K562 (cell line): Measurements from ENCODE around the gene GPR35. TPM values are rescaled to one million over a fixed set of nuclear protein-coding genes. Genes with fewer than 3 reads are reported as not detected.

Source experiments
- ATAC-seq: fragments of 200-7000 bp; cut with Tn5 transposase; 3 replicates; pipeline ENCODE4 v1.9.1; 2020; ENCODE audit warnings: moderate library complexity
- BruUV-seq: library from RNA; stranded (reverse); fragments of 400-500 nt; replicated peaks from 2 replicates; lab custom pipeline; 2021; lab: Mats Ljungman, UMichigan
- CTCF ChIA-PET: fragments of 300-600 bp; formaldehyde crosslinking; extraction: SDS; loops from one replicate; lab custom pipeline; 2021; ENCODE audit warnings: low intra/inter-chr PET ratio; lab: Yijun Ruan, JAX
- POLR2A ChIA-PET: fragments of 300-600, 350-650 bp; sonication (Branson Sonifier 250); formaldehyde crosslinking; extraction: SDS; loops from one replicate; lab custom pipeline; 2021; ENCODE audit warnings: antibody characterized with exemption, inconsistent platforms; lab: Yijun Ruan, JAX
- DNase-seq, 4 experiments: peaks; one replicate each; pipeline versions ENCODE4 v3.0.0 to v3.0.0-alpha.2; 2011 to 2018; ENCODE audit warnings: low spot score in 3 of 4, mixed read lengths in 3 of 4; ENCODE audit errors: extremely low read depth in 1 of 4
- FAIRE-seq: peaks from 2 replicates; lab custom pipeline; 2011; peaks lifted over from hg19 to GRCh38; lab: Jason Lieb, UNC
- H2AFZ ChIP-seq: 2 replicates; pipeline ENCODE4 v1.6.0; 2011; ENCODE audit warnings: low read depth, low read length, control low read depth, inconsistent platforms
- H3K27ac ChIP-seq: fragments of 200-600 bp; 3 replicates; pipeline ENCODE4 v1.8.0; 2011; ENCODE audit warnings: low read depth, mild to moderate bottlenecking, control low read depth, inconsistent platforms, low read length, moderate library complexity, mixed read lengths; ENCODE audit errors: extremely low read depth
- H3K27me3 ChIP-seq, 2 experiments: fragments of 300-600 bp in 1 of 2; 2 replicates in 1 of 2; 3 replicates in 1 of 2; pipeline versions ENCODE4 v1.6.0 to v1.8.0; 2011; ENCODE audit warnings: inconsistent platforms in 2 of 2, low read length in 2 of 2, mild to moderate bottlenecking in 1 of 2, mixed read lengths in 1 of 2, moderate library complexity in 1 of 2; ENCODE audit not compliant: control insufficient read depth in 2 of 2, insufficient read depth in 2 of 2
- H3K36me3 ChIP-seq: fragments of 300-600 bp; 3 replicates; pipeline ENCODE4 v1.8.0; 2011; ENCODE audit warnings: mild to moderate bottlenecking, low read length, inconsistent platforms; ENCODE audit not compliant: control insufficient read depth, insufficient read depth
- H3K4me1 ChIP-seq, 2 experiments: fragments of 200-600 bp in 1 of 2; replicated peaks in 1 of 2; 2 replicates in 1 of 2; 3 replicates in 1 of 2; pipeline versions ENCODE4 v1.5.1 to v1.8.0; 2011; ENCODE audit warnings: inconsistent platforms in 2 of 2, low read length in 2 of 2, mild to moderate bottlenecking in 1 of 2, mixed read lengths in 1 of 2, moderate library complexity in 1 of 2; ENCODE audit not compliant: control insufficient read depth in 2 of 2, insufficient read depth in 2 of 2
- H3K4me2 ChIP-seq: 2 replicates; pipeline ENCODE4 v1.6.1; 2011; ENCODE audit warnings: low read length, control low read depth, inconsistent platforms, mixed read lengths; ENCODE audit not compliant: insufficient read depth
- H3K4me3 ChIP-seq: fragments of 200-600 bp; sonication (generic), shearing (Covaris generic); 2 replicates; pipeline ENCODE4 v1.5.1; 2016; ENCODE audit warnings: control low read depth, inconsistent platforms
- H3K79me2 ChIP-seq: fragments of 200-600 bp; 3 replicates; pipeline ENCODE4 v1.8.0; 2011; ENCODE audit warnings: low read length, inconsistent platforms; ENCODE audit not compliant: control insufficient read depth, insufficient read depth
- H3K9ac ChIP-seq, 2 experiments: 2 replicates each; pipeline versions ENCODE4 v1.6.0 to v1.6.1; 2011; ENCODE audit warnings: low read depth in 2 of 2, low read length in 2 of 2, control low read depth in 1 of 2, inconsistent platforms in 1 of 2, mild to moderate bottlenecking in 1 of 2, mixed read lengths in 1 of 2; ENCODE audit not compliant: insufficient read depth in 1 of 2
- H3K9me1 ChIP-seq: one replicate; pipeline ENCODE4 v1.6.0; 2011; ENCODE audit warnings: inconsistent platforms, mild to moderate bottlenecking, low read length, moderate library complexity; ENCODE audit not compliant: control insufficient read depth, insufficient read depth
- H3K9me3 ChIP-seq: replicated peaks from 2 replicates; pipeline ENCODE4 v1.5.1; 2011; ENCODE audit warnings: low read depth, low read length, inconsistent platforms; ENCODE audit not compliant: control insufficient read depth, insufficient read depth
- H4K20me1 ChIP-seq: replicated peaks from 2 replicates; pipeline ENCODE4 v1.6.1; 2011; ENCODE audit warnings: low read length, inconsistent platforms, mixed read lengths; ENCODE audit not compliant: control insufficient read depth, insufficient read depth
- CAMTA2 ChIP-seq: fragments of 250-450 bp; sonication (Bioruptor Pico); conservative IDR thresholded peaks from 2 replicates; pipeline ENCODE4 v1.5.1; 2022
- CREB3 ChIP-seq: fragments of 450-650 bp; conservative IDR thresholded peaks from 2 replicates; pipeline ENCODE4 v1.6.1; 2016; ENCODE audit warnings: missing genetic modification characterization, low read depth, mild to moderate bottlenecking, missing compliant biosample characterization, moderate library complexity
- EP300 ChIP-seq: IDR thresholded peaks from 2 replicates; pipeline ENCODE4 v1.6.1; 2012; ENCODE audit warnings: low read length, improper control_type of control experiment
- POLR2G ChIP-seq: fragments of 200-400 bp; formaldehyde crosslinking; IDR thresholded peaks from 2 replicates; pipeline ENCODE4 v1.6.1; 2017; ENCODE audit warnings: low read depth, mild to moderate bottlenecking, antibody characterized with exemption, low read length, moderate library complexity
- PURB ChIP-seq: sonication (generic); formaldehyde crosslinking; IDR thresholded peaks from 2 replicates; pipeline ENCODE4 v1.9.0; 2021; ENCODE audit warnings: low read depth, mild to moderate bottlenecking, missing genetic modification reagents
- RFX5 ChIP-seq: IDR thresholded peaks from 2 replicates; pipeline ENCODE4 v1.6.1; 2011; ENCODE audit warnings: low read depth, mild to moderate bottlenecking, improper control_type of control experiment, low read length
- SMARCB1 ChIP-seq: IDR thresholded peaks from 2 replicates; pipeline ENCODE4 v1.6.1; 2011; ENCODE audit warnings: improper control_type of control experiment, low read depth; ENCODE audit not compliant: insufficient read length
- YY1 ChIP-seq, 3 experiments: IDR thresholded peaks; 2 replicates each; pipeline ENCODE4 v1.6.1; 2011; ENCODE audit warnings: low read length in 2 of 3, mild to moderate bottlenecking in 2 of 3, moderate library complexity in 2 of 3, borderline replicate concordance in 1 of 3, control low read depth in 1 of 3, low read depth in 1 of 3; ENCODE audit not compliant: insufficient read depth in 3 of 3, insufficient replicate concordance in 2 of 3, control insufficient read depth in 1 of 3, insufficient read length in 1 of 3; ENCODE audit errors: extremely low read depth in 1 of 3
- WGBS: fragments of 100-300 bp; shearing (Covaris generic); methylation state at CpG from one replicate; pipeline ENCODE4 v1.1.6; 2016; ENCODE audit warnings: low coverage, mixed read lengths; ENCODE audit not compliant: insufficient coverage; ENCODE audit errors: missing lambda C conversion rate; 5-methylcytosine and 5-hydroxymethylcytosine counted together
- in situ Hi-C: fragments of 300-500 bp; cut with MboI; formaldehyde crosslinking; loops from 4 replicates; pipeline ENCODE4 v1.15.0; 2018; ENCODE audit warnings: inconsistent platforms, mixed read lengths
- intact Hi-C: fragments of 100-400 bp; cut with micrococcal nuclease; formaldehyde crosslinking; loops from 2 replicates; pipeline ENCODE4 v1.14.2; 2022
- polyA plus RNA-seq, 8 experiments: library from polyadenylated mRNA; depleted of rRNA in 4 of 8; stranded (reverse) in 5 of 8; unstranded in 3 of 8; fragments of >200 nt; fragmentation: Nextera tagmentation in 2 of 8; fragmentation: Illumina TruSeq in 1 of 8; extraction: Ambion mirVana in 2 of 8; extraction: Trizol in 1 of 8; gene quantifications; 2 replicates each; pipeline versions ENCODE4 v1.2.1 to v1.2.3, GENCODE V29; 2011 to 2014; ENCODE audit warnings: inconsistent platforms in 1 of 8, missing spikeins in 1 of 8
- total RNA-seq, 7 experiments: library from RNA; depleted of rRNA in 6 of 7; stranded (reverse); fragments of >200 nt in 6 of 7; fragmentation: Illumina TruSeq in 2 of 7; extraction: Trizol in 2 of 7; gene quantifications; 2 replicates each; pipeline versions ENCODE4 v1.2.1 to v1.2.3, GENCODE V29; 2011 to 2021; ENCODE audit warnings: low replicate concordance in 1 of 7
- TF ChIP-seq, protein P1 (sequence below): fragments of 450-650 bp; formaldehyde crosslinking; IDR thresholded peaks from 2 replicates; pipeline ENCODE4 v1.4.0; 2020; ENCODE audit warnings: mild to moderate bottlenecking

The GPR35 gene
- total and polyA plus RNA-seq, 9 of the 15 experiments (the other 6 are each of a cell fraction or from before 2014, with no cell fraction given), result 0.04 to 0.50 (median 0.29) TPM; not detected in 3

DNA sequence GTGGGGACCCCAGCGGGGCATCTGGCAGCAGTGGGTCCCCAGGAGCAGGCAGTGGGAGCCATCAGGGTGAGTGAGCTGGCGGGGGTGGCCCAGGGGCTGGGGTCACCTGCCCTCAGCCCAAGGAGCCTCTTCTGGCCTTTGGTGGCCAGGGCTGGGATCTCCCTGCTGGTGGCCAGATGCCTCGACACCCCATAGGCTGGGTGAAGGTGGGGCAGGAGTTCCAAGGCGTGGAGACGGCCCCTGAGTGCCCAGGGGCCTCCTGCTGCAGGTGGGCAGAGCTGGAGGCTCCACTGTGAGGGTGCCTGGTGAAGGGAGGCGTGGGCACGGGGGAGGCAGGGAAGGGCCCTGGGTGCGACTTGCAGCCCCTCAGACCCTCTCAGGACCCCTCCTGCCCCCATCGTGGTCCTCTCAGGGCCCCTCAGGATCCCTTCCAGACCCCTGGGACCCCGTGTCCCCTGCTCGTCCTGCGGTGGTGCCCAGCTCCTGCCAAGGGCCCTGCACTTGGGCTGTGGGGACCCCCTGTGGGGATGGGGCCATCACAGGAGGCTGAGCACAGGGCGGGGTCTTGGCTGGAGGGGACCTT is 5.0 kb upstream of the GPR35 start (continued):
- no peak for TF ChIP-seq CREB3 (tag)
- TF ChIP-seq RFX5, result no peak
- TF ChIP-seq, protein P1, sequence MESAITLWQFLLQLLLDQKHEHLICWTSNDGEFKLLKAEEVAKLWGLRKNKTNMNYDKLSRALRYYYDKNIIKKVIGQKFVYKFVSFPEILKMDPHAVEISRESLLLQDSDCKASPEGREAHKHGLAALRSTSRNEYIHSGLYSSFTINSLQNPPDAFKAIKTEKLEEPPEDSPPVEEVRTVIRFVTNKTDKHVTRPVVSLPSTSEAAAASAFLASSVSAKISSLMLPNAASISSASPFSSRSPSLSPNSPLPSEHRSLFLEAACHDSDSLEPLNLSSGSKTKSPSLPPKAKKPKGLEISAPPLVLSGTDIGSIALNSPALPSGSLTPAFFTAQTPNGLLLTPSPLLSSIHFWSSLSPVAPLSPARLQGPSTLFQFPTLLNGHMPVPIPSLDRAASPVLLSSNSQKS (CRISPR knock-in tag), result no peak
- no peak for TF ChIP-seq PURB
- TF ChIP-seq SMARCB1, result no peak

GRCh38 chr2:240620859-240621258 is 4.4 kb upstream of the GPR35 start:
- 34% methylated on average over 7 of the region's 7 CpGs for WGBS
- H3K79me2 ChIP-seq, result no peaks in the 10 kb centered on the region
- no TSS peak for BruUV-seq
- DNase-seq (no peak), ATAC-seq (no peak), FAIRE-seq (no peak)
- H3K9me1 ChIP-seq, result no peaks in the 10 kb centered on the region
- no peak overlapping the region for H3K4me2 ChIP-seq
- H4K20me1 ChIP-seq, result no peaks in the 10 kb centered on the region
- no peaks in the 10 kb centered on the region for H3K36me3 ChIP-seq
- H3K27me3 ChIP-seq, result no peaks in the 10 kb centered on the region
- ChIA-PET CTCF (no interaction called here), POLR2A (interaction anchor here (0.7 kb wide), 1 partner anchor 41 kb away, joined by 3 read pairs; no protein-coding TSS in a partner anchor)
- H2AFZ ChIP-seq, result no peak overlapping the region
- no peak overlapping the region for H3K4me3 ChIP-seq
- no peaks in the 10 kb centered on the region for H3K9me3 ChIP-seq
- no peak overlapping the region for H3K27ac ChIP-seq
- no peak overlapping the region for H3K9ac ChIP-seq
- intact Hi-C loops (no loop called here), in situ Hi-C loops (no loop called here)
- peaks cover 0 to 42% of the 10 kb centered on the region in 2 experiments; a peak in 2 of 5 replicates for H3K4me1 ChIP-seq
- TF ChIP-seq YY1 (IDR thresholded peaks at IDR 0.05; ENCODE audit: borderline replicate concordance in 1 of 3, control insufficient read depth in 1 of 3, extremely low read depth in 1 of 3, insufficient read depth in 3 of 3, insufficient read length in 1 of 3, insufficient replicate concordance in 2 of 3, low read depth in 1 of 3, low read length in 2 of 3) (no peak), EP300 (no peak), POLR2G (no peak), CAMTA2 (CRISPR knock-in tag) (no peak)
